ENCODE results near the gene CHAF1A. TPM values are rescaled to one million over a fixed set of nuclear protein-coding genes. Genes with fewer than 3 reads are reported as not detected.

The CHAF1A gene
- total and polyA plus RNA-seq, 2 experiments from 2014 or later: 113 to 125 TPM

- TF ChIP-seq, protein P1, sequence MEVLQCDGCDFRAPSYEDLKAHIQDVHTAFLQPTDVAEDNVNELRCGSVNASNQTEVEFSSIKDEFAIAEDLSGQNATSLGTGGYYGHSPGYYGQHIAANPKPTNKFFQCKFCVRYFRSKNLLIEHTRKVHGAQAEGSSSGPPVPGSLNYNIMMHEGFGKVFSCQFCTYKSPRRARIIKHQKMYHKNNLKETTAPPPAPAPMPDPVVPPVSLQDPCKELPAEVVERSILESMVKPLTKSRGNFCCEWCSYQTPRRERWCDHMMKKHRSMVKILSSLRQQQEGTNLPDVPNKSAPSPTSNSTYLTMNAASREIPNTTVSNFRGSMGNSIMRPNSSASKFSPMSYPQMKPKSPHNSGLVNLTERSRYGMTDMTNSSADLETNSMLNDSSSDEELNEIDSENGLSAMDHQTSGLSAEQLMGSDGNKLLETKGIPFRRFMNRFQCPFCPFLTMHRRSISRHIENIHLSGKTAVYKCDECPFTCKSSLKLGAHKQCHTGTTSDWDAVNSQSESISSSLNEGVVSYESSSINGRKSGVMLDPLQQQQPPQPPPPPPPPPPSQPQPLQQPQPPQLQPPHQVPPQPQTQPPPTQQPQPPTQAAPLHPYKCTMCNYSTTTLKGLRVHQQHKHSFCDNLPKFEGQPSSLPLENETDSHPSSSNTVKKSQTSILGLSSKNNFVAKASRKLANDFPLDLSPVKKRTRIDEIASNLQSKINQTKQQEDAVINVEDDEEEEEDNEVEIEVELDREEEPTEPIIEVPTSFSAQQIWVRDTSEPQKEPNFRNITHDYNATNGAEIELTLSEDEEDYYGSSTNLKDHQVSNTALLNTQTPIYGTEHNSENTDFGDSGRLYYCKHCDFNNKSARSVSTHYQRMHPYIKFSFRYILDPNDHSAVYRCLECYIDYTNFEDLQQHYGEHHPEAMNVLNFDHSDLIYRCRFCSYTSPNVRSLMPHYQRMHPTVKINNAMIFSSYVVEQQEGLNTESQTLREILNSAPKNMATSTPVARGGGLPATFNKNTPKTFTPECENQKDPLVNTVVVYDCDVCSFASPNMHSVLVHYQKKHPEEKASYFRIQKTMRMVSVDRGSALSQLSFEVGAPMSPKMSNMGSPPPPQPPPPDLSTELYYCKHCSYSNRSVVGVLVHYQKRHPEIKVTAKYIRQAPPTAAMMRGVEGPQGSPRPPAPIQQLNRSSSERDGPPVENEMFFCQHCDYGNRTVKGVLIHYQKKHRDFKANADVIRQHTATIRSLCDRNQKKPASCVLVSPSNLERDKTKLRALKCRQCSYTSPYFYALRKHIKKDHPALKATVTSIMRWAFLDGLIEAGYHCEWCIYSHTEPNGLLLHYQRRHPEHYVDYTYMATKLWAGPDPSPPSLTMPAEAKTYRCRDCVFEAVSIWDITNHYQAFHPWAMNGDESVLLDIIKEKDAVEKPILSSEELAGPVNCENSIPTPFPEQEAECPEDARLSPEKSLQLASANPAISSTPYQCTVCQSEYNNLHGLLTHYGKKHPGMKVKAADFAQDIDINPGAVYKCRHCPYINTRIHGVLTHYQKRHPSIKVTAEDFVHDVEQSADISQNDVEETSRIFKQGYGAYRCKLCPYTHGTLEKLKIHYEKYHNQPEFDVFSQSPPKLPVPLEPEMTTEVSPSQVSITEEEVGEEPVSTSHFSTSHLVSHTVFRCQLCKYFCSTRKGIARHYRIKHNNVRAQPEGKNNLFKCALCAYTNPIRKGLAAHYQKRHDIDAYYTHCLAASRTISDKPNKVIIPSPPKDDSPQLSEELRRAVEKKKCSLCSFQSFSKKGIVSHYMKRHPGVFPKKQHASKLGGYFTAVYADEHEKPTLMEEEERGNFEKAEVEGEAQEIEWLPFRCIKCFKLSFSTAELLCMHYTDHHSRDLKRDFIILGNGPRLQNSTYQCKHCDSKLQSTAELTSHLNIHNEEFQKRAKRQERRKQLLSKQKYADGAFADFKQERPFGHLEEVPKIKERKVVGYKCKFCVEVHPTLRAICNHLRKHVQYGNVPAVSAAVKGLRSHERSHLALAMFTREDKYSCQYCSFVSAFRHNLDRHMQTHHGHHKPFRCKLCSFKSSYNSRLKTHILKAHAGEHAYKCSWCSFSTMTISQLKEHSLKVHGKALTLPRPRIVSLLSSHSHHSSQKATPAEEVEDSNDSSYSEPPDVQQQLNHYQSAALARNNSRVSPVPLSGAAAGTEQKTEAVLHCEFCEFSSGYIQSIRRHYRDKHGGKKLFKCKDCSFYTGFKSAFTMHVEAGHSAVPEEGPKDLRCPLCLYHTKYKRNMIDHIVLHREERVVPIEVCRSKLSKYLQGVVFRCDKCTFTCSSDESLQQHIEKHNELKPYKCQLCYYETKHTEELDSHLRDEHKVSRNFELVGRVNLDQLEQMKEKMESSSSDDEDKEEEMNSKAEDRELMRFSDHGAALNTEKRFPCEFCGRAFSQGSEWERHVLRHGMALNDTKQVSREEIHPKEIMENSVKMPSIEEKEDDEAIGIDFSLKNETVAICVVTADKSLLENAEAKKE (CRISPR knock-in tag; IDR thresholded peaks at IDR 0.05): no peak
- TF ChIP-seq JUNB (IDR thresholded peaks at IDR 0.05; ENCODE audit: unreplicated experiment) (no peak), ZNF114 (CRISPR knock-in tag; IDR thresholded peaks at IDR 0.05) (no peak), EZH2phosphoT487 (IDR thresholded peaks at IDR 0.05; ENCODE audit: unreplicated experiment) (no peak), CREB1 (CRISPR knock-in tag; IDR thresholded peaks at IDR 0.05; ENCODE audit: low read depth) (no peak), CTCF (conservative IDR thresholded peaks at IDR 0.05; ENCODE audit: low read depth in 2 of 2) (no peak), NANOG (IDR thresholded peaks at IDR 0.05; ENCODE audit: borderline replicate concordance) (no peak), POLR2AphosphoS5 (IDR thresholded peaks at IDR 0.05; ENCODE audit: low read depth) (no peak; the same call in 1 of the 2 replicates)
Observed at GRCh38 chr19:4415352-4415751, 12.9 kb downstream of the CHAF1A start (continued).

GRCh38 chr19:4416268-4416667, 13.8 kb downstream of the CHAF1A start:
- H3K9me3 Mint-ChIP-seq: no peaks in the 10 kb centered on the region
- no peak overlapping the region for H3K4me3 ChIP-seq
- H3K9me2 ChIP-seq (ENCODE audit: insufficient read depth): no peaks in the 10 kb centered on the region
- peaks cover 93% of the 10 kb centered on the region for H3K36me3 Mint-ChIP-seq (ENCODE audit: low read depth)
- H3K27ac ChIP-seq (ENCODE audit: low read depth): peak overlapping the region; percentile 85
- H3K36me3 ChIP-seq (ENCODE audit: insufficient read depth): peaks cover 78% of the 10 kb centered on the region
- H3K27ac Mint-ChIP-seq: peak overlapping the region; percentile 95
- H3K4me1 Mint-ChIP-seq: peaks cover 41% of the 10 kb centered on the region
- H3K27me3 Mint-ChIP-seq (ENCODE audit: insufficient read depth, low read depth, poor library complexity): peaks cover 2% of the 10 kb centered on the region
- H4K20me1 ChIP-seq (replicated peaks; ENCODE audit: insufficient read depth): peaks cover 51% of the 10 kb centered on the region
- H2AFZ ChIP-seq: no peak overlapping the region
- no peaks in the 10 kb centered on the region for H3K27me3 ChIP-seq (ENCODE audit: insufficient read depth)
- ATAC-seq (no peak), DNase-seq (ENCODE audit: low spot score) (no peak)
- peaks cover 31% of the 10 kb centered on the region for H3K4me1 ChIP-seq (ENCODE audit: insufficient read depth)
- H3F3A ChIP-seq (replicated peaks; ENCODE audit: low read depth): peaks cover 13% of the 10 kb centered on the region; the same call in 1 of the 2 replicates
- H3K4me2 ChIP-seq: no peak overlapping the region
- H3K79me2 ChIP-seq (replicated peaks; ENCODE audit: insufficient read depth): peaks cover 99% of the 10 kb centered on the region
- peak overlapping the region; percentile 27; the same call in 1 of the 3 replicates for H3K4me3 Mint-ChIP-seq
- TF ChIP-seq, protein P2, sequence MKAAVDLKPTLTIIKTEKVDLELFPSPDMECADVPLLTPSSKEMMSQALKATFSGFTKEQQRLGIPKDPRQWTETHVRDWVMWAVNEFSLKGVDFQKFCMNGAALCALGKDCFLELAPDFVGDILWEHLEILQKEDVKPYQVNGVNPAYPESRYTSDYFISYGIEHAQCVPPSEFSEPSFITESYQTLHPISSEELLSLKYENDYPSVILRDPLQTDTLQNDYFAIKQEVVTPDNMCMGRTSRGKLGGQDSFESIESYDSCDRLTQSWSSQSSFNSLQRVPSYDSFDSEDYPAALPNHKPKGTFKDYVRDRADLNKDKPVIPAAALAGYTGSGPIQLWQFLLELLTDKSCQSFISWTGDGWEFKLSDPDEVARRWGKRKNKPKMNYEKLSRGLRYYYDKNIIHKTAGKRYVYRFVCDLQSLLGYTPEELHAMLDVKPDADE (IDR thresholded peaks at IDR 0.05): no peak
- TF ChIP-seq STAT1 (IDR thresholded peaks at IDR 0.05; ENCODE audit: unreplicated experiment) (no peak), CTCF (conservative IDR thresholded peaks at IDR 0.05; ENCODE audit: low read depth in 2 of 2) (no peak), POLR2AphosphoS5 (IDR thresholded peaks at IDR 0.05; ENCODE audit: low read depth) (no peak), ZNF114 (CRISPR knock-in tag; IDR thresholded peaks at IDR 0.05) (no peak), EZH2 (IDR thresholded peaks at IDR 0.05; ENCODE audit: low read depth, unreplicated experiment) (no peak), ZNF331 (CRISPR knock-in tag; IDR thresholded peaks at IDR 0.05; ENCODE audit: low read depth) (no peak)

Data from GM23338 (cell line).